Colon (tissue), 2 donors: ENCODE results near the gene PTCSC3.
"Not testable (repeated sequence)": the region's sequence is repeated elsewhere in the genome, so short reads cannot be mapped to it uniquely, and the experiment has no call there.

ENCODE experiments used
- FAIRE-seq: peaks from 2 replicates; lab custom pipeline; 2012; peaks lifted over from hg19 to GRCh38; lab: Jason Lieb, UNC
- donor health status: control.
- donor health status: control.

The PTCSC3 gene

DNA sequence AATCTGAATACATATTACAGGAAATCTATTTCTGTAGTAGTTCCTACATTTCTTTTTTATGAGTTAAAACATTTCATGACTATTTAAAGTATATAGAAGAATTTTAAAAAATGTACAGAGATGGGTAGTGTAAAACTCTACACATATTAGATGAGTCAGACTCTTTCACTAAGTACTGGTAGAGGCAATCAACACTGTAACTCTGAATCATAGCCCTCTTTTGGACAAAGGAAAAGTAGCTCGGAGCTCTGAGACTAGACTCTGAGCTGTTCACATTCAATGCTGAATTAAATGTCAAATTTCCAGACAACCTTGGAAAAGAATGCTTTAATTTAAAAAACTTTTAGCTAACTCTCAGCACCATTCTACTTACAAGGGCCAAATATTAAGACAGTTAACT lies 3.4 kb downstream of the PTCSC3 start:
- FAIRE-seq, result no peak

- FAIRE-seq, result no peak
These were observed 4.9 kb downstream of the PTCSC3 start for GRCh38 chr14:36171607-36172006.

- FAIRE-seq, result no peak
These were observed 9.1 kb downstream of the PTCSC3 start for GRCh38 chr14:36167431-36167830.

GRCh38 chr14:36163451-36163850 lies 13.1 kb downstream of the PTCSC3 start:
- no peak for FAIRE-seq

GRCh38 chr14:36162267-36162666 lies 14.3 kb downstream of the PTCSC3 start:
- FAIRE-seq, result no peak

- no peak for FAIRE-seq
These were observed 14.7 kb downstream of the PTCSC3 start for GRCh38 chr14:36161776-36162175.

GRCh38 chr14:36151335-36151734 lies 25.2 kb downstream of the PTCSC3 start:
- no peak for FAIRE-seq

- no peak for FAIRE-seq
These were observed 42.5 kb downstream of the PTCSC3 start for GRCh38 chr14:36134038-36134437.

- no peak for FAIRE-seq
These were observed 43.7 kb downstream of the PTCSC3 start for GRCh38 chr14:36132826-36133225.

DNA sequence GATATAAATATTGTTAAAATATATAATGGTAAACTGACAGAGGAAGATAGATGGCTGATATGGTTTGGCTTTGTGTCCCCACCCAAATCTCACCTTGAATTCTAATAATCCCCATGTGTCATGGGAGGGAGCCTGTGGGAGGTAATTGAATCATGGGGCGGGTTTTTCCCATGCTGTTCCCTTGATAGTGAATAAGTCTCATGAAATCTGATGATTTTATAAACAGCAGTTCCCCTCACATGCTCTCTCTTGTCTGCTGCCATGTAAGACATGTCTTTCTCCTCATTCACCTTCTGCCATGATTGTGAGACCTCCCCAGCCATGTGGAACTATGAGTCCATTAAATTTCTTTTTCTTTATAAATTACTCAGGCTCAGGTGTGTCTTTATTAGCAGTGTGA lies 46.3 kb downstream of the PTCSC3 start:
- FAIRE-seq, result no peak

- FAIRE-seq, result no peak
These were observed 47.3 kb downstream of the PTCSC3 start for GRCh38 chr14:36129181-36129580.

DNA sequence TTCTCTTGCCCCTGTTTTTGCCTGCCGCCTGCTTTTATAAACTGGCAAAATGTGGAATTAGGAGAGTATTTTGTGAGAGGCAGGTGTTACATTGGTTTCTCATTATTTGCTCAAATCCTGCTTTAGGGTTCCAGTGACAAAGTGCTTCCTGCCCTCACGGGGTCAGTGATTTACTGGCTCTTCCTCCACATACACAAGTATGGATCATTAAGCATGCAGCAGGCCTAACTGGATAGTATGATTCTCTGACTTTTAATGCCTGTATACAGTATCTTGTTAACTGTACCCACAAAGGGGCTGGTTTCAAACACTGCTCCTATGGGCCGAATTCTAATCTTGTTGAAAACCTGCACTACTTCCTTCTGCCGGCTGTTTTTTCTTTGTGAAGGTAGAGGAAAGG lies 63.2 kb downstream of the PTCSC3 start:
- FAIRE-seq, result no peak

DNA sequence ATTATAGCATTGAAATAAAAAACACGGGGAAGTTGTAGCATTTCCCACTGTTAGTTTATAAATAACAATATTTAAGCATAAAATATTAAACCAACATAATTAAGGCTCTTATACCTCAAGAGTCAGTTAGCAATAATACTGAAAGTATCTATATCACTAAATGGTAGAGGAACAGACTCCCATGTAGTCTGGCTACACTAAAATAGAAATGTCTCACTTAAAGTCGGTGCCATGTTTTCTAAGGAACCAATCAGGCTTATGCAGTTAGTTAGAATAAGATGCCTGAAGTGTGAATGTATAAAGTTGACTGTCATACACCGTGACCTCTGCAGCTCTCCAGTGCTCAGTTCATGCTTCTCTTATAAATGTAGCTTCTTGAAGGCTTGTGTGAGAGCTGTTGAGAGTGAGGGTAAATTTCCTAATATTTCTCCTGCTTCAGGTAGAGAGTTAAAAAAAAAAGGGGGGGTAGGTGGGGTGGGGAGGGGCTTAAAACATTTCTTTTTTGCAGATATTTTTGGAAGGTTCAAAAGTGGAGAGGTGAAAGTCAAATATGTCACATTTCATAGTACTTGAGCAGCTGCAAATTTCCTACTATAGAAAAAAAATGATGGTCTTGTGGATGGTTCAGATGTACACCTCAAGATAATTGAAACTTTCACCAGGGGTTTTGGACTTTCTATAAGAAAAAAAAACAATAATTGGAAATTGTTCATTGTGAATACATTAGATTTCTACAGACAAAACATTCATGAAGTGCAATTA lies 64.5 kb downstream of the PTCSC3 start:
- no peak for FAIRE-seq

DNA sequence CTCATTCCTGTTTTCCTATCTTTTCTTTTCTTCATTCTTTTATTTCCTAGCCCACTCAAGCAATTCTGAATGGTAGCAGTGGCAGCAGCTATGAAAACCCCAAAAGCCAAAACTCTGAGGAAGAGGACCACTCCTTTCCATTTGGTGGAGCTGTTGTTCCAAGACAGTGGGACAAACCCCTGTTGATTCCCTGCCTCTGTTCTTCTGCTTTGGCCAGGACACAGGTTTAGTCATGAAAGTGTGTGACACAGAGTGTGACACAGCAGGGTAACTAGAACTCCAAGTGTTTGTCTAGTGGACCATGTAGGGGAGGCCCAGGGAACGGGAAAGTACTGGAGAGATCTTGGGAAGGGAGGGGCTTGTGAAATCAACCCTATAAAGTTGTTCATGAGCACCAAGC lies 71.1 kb downstream of the PTCSC3 start:
- no peak for FAIRE-seq

GRCh38 chr14:36104258-36104657 lies 72.3 kb downstream of the PTCSC3 start:
- FAIRE-seq, result not testable (repeated sequence)

DNA sequence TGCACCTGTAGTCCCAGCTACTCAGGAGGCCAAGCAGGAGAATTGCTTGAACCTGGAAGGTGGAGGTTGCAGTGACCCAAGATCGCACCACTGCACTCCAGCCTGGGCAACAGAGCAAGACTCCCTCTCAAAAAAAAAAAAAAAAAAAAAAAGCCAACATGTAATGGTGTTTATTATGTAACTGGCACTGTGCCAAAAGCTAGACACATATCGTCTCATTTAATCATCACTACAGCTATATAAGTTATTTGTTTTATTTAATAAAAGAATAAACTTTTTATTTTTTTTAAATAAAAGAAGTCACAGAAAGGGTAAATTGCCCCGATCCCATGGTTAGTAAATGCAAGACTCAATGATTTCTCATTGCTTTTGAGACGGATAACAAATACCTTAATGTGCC lies 76.9 kb downstream of the PTCSC3 start:
- no peak for FAIRE-seq

DNA sequence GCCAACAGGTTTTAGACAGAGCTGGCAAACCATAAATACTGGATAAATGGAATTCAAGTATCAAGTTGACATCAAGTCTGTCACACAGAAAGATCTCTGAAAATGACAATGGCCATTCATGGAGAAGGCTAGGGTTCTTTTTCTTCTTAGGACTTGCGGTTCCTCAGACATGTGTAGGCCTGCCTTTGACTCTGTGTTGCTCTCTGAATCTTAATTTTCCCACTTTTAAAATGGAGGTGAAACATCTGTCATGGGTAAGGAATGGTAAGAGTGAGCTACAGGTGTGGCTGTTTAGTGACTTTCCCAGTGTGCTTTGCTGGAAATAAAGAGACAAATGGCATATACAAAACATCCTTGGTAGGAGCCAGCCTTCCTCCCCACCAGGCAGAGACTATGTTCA lies 79.2 kb downstream of the PTCSC3 start:
- no peak for FAIRE-seq

DNA sequence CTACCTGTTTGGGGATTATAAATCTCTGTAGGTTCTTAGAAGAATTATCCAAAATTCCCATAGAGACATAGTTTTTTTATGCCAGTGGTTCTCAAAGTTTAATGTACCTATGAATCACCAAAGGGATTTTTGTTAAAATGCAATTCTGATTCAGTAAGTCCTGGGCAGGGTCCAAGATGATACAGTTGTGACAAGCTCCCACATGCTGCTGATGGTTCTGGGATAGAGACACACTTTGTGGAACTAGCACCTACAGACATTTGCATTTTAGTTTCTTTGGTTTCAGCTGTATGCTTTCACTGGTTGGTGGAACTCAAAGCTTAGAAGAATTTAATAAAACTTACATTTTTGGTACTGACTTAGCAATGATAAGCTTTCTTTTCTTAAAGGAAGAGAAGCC lies 80.4 kb downstream of the PTCSC3 start:
- FAIRE-seq, result no peak

- FAIRE-seq, result no peak
These were observed 81.6 kb downstream of the PTCSC3 start for GRCh38 chr14:36094963-36095362.

GRCh38 chr14:36091096-36091495 lies 85.4 kb downstream of the PTCSC3 start:
- no peak for FAIRE-seq

DNA sequence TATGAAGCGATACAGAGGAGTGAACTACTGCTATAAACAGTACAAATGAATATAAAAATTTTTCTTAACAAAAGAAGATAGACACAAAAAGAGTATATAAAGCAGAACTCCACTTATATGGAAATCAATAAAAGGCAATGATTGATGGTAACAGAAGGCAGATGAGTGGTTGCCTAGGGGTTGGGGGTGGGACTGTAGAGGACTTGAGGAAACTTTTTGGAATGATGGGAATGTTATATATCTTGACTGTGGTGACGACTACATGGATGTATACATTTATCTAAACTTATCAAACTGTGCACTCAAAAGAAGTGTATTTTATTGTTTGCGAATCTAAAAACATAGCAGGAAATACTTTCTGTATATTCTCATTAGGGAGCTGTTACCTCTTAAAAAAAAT lies 89.1 kb downstream of the PTCSC3 start:
- FAIRE-seq, result no peak

DNA sequence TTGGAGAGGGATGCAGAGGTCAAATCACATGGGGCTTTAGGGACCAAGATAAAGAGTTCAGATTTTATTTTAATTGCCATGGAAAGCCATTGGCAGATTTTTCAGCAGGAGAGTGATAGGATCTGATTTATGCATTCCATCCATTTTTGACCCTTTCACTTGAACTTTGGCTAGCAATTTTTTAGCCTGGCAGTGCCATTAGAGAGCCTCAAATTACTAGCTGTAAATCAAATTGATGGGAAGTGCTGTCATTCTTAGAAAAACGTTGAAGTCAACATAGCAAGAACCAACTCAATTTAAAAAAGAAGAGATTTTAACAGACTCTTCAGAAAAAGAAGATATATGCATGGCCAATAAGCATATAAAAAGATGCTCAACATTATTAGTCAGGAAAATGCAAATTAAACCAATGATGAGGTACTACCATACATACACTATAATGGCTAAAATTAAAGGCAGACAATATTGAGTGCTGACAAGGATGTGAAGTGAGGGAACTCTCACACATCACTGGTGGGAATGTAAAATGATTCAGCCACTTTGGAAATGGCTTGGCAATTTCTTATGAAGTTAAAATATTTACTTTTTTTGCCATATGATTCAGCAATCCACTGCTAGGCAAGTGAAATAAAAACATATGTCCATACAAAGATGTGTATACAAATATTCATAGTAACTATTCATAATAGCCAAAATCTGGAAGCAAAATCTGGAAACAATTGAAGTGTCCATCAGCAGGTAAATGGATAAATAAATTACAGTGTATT lies 89.7 kb downstream of the PTCSC3 start:
- FAIRE-seq, result no peak

- no peak for FAIRE-seq
These were observed 90.7 kb downstream of the PTCSC3 start for GRCh38 chr14:36085861-36086260.
